HUDEP-2 (cell line): ENCODE data around the gene DCDC2C.
"Not testable (repeated sequence)": the region's sequence is repeated elsewhere in the genome, so short reads cannot be mapped to it uniquely, and the experiment has no call there.

Source experiments
- DNase-seq, 76 experiments: peaks; one replicate each; lab custom pipeline; 2025; ENCODE audit not compliant: unreplicated experiment in 76 of 76; lab: John Stamatoyannopoulos, UW

Gene DCDC2C, protein sequence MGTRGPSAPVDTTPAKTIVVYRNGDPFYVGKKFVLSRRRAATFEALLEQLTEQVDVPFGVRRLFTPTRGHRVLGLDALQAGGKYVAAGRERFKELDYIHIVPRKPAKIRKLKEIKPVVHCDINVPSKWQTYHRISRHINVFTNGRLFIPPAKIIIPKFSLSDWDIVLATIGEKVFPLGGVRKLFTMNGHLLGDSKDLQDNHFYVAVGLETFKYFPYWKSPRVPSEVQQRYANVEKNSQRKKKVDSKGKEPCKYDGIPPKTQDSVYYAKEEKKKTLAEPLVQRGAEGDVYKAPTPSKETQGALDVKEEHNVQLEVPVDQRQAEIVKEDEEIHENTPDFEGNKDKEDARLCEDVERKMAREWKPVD

DNA sequence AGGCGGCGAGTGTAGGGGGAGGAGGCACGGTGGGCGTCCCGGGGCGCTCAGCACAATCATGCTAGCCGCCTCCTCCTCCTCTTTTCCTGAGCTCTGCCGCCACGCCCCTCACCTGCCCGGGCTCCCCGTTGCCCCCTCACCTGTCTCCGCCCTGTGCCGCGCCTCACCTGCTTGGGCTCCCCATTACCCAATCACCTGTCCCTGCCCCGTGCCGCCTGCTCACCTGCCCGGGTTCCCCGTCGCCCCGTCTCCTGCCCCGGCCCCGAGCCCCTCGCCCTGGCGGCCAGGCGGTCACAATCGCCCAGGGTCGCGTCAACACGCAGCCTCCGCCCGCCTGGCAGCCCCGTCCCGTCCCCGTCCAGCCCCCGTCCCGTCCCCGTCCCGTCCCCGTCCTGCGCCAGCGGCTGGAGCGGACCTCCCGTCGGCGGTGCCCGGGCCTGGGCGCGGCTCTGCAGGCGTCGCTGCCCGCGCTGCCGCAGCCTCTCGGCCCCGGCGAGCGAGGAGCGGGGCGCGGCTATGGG lies at the start of gene DCDC2C:
DCDC2C (plus strand) TSS at position 340 of the 521 bp plus-strand sequence; CDS start at position 517, 177 bp downstream.
- DNase-seq: no peak

- no peak for DNase-seq
Observed at GRCh38 chr2:3654011-3654410, 49.4 kb upstream of the DCDC2C start.

DNA sequence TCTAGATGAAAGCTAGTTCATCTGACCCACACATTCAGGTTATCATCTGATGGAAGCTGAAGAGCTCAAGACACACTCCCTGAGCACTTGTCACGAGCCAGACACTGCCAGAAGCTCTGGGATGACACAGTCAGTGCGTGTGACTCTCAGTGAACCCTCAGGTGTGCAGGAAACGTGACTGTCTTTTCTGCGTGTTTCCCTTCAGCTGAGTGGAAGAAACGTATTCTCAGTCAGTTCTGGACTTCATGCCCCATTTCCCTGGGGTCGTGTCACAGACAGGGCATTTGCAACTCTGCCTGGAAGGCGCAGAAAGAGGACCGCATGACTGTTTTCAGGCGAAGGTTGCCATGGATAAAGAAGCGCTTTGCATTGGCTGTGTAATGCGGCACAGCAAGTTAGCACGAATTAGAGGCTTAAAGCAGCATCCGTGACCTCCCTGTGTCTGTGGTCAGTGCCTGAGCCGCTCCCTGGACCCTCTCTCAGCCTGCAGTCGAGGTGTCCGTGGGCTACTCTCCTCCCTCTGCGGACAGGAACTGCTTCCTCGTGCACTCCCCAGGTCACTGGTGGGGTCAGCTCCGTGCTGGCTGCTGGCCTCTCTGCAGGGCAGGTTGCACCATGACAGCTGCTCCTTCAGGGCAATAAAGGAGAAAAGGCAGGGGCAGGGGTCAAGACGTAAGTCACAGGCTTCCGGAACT lies 48.7 kb upstream of the DCDC2C start:
- no peak for DNase-seq

DNA sequence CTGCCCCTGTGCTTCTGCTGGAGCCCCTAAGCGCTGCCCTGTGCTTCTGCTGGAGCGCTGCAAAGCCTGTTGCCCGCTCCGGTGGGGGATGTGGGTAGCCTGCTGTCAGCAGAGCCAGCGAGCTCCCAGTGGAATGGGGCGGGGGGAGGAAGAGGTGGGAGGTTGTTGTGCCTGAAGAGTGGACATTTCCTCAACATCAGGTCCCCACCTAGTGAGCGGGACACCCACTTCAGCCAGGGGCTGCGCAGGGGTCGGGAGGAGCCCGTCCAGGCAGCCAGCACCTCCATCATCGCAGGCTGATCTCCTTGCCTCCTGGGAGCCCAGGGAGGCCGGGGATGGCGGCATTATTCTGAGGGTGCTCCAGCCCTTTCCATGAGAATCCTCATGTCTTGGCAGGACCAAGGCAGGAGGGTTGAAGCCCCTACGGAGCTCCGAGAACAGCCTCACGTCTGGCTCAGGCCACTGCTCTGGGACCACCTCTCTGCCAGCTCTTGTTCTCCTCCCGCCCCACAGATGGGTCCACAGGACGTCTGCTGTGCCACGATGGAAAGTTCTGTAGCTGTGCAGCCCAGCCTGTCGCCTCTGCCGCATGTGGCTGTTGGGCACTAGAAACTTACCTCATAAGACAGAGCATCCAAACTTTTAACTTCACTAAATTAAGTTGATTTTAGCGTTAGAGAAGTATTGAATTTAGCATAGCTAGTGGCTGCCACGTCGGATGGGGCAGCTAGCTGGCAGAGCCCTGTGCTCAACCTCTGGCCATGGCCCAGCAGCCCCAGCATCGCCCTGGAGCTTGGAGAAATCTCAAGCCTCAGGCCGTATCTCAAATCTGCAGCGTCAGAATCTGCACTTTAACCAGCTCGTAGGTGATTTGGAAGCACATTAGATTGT lies 47.3 kb upstream of the DCDC2C start:
- no peak for DNase-seq

DNA sequence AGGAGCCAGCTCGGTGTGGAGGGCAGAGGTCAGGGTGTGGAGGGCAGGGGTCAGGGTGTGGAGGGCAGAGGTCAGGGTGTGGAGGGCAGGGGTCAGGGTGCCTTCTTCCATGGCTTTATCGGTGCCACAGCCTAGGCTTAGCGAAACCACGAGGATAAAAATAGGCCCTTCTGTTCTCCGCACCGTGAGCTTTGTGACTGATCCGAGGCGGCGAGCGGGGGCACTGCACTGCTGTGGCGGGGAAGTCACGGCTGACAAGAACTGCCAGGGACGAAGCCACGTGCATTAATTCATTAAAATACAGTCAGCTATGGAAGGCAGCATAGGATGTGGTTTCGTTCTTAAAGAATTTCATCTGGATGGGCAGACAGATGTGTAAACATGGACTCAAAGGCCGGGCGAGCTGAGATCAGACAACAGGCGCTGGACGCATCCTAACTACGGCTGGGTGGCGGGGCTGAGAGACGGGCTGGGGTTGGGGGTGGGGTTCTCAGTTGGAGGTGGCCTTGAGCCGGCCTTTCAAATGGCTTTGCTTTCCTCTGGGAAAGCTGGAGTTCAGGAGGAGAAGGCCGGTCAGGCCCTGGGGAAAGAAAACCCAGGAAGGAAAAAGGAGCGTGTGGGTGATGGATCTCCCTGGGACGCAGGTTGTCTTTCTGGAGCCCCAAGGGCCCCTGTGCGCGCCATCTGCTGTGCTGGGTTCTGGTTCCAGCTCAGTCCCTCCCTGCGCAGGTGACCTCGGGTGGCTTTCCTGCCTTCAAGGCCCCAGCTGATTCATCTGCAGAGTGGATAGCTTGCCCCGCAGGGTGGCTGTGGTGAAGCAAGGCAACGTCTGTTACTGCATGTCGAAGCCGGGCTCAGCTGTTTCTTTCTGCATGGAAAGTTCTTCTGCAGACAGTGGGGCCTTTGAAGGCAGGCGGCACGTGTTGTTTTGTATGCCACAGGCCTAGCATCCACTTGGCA lies 46.3 kb upstream of the DCDC2C start:
- no peak for DNase-seq

GRCh38 chr2:3657881-3658280 lies 45.5 kb upstream of the DCDC2C start, which contains the start of gene ALLC:
ALLC (plus strand) TSS chr2:3658200; CDS start chr2:3671158, 12,958 bp downstream.
- no peak for DNase-seq

GRCh38 chr2:3659447-3660432 lies 43.6 kb upstream of the DCDC2C start:
- peak in 1 of 76 experiments; percentile 15 for DNase-seq

GRCh38 chr2:3660640-3661039 lies 42.7 kb upstream of the DCDC2C start:
- DNase-seq: not testable (repeated sequence)

GRCh38 chr2:3661149-3661660 lies 42.2 kb upstream of the DCDC2C start:
- DNase-seq: no peak

DNA sequence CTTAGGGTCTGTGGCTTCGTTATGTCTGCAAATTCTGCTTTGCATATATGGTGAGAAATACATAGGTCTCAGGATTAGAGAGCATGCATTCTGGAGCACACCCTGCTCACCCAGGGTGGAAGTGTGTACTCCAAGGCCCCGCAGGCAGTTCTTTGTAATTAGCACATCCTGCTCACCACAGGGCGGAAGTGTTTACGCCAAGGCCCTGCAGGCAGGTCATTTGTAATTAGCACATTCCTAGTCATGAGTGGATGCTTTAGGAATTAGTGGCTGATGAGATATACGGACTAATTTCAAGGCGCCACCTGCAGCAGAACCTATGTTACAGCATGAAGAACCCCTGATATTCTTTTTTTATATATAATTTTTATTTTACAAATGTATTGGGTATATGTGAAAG lies 41.1 kb upstream of the DCDC2C start:
- DNase-seq: no peak

DNA sequence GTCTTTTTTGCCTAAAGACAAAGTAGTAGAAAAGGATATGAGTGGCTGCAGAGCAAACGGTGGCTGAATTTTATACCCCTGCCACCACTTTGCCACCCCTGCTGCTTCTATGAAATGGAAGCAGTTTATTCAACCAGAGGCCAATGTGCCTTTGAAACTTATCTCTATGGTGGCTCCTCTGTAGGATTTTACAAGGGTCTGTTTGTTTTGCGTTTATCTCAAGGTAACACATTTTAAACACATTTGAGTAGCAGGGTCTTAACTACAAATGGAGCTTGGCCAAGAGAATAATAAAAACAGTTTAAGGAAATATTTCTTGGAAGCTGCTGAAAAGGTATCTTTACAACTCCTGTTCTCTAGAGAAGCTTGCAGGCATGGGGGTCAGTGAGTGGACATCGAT lies 39.3 kb upstream of the DCDC2C start:
- no peak for DNase-seq

- DNase-seq: no peak
Observed at GRCh38 chr2:3664925-3665324, 38.5 kb upstream of the DCDC2C start.

- no peak for DNase-seq
Observed at GRCh38 chr2:3665886-3666612, 37.3 kb upstream of the DCDC2C start.

- no peak for DNase-seq
Observed at GRCh38 chr2:3666613-3666975, 36.8 kb upstream of the DCDC2C start.

- DNase-seq: no peak
Observed at GRCh38 chr2:3667151-3667631, 36.2 kb upstream of the DCDC2C start.

GRCh38 chr2:3669656-3670055 lies 33.7 kb upstream of the DCDC2C start:
- no peak for DNase-seq

- no peak for DNase-seq
Observed at GRCh38 chr2:3670376-3670775, 33.0 kb upstream of the DCDC2C start.

GRCh38 chr2:3670941-3671340 lies 32.4 kb upstream of the DCDC2C start:
- no peak for DNase-seq
